Astrocyte of the spinal cord (primary cell): ENCODE measurements around the gene CACNB2.

ENCODE experiments used
- DNase-seq: peaks from one replicate; pipeline ENCODE4 v3.0.0; 2011; ENCODE audit warnings: low read depth, low spot score
- H3K4me3 ChIP-seq: 2 replicates; pipeline ENCODE4 v1.5.1; 2011; ENCODE audit warnings: low read depth, mild to moderate bottlenecking, low read length, moderate library complexity
- in situ Hi-C: cut with HindIII; loops from 2 replicates; pipeline ENCODE4 v1.10.0; 2017; ENCODE audit warnings: low sequenced_read_pairs
- TF ChIP-seq, protein P1 (sequence below): IDR thresholded peaks from 2 replicates; pipeline ENCODE4 v1.5.1; 2012; ENCODE audit warnings: low read depth, mild to moderate bottlenecking, low read length, inconsistent platforms

Gene CACNB2

DNA sequence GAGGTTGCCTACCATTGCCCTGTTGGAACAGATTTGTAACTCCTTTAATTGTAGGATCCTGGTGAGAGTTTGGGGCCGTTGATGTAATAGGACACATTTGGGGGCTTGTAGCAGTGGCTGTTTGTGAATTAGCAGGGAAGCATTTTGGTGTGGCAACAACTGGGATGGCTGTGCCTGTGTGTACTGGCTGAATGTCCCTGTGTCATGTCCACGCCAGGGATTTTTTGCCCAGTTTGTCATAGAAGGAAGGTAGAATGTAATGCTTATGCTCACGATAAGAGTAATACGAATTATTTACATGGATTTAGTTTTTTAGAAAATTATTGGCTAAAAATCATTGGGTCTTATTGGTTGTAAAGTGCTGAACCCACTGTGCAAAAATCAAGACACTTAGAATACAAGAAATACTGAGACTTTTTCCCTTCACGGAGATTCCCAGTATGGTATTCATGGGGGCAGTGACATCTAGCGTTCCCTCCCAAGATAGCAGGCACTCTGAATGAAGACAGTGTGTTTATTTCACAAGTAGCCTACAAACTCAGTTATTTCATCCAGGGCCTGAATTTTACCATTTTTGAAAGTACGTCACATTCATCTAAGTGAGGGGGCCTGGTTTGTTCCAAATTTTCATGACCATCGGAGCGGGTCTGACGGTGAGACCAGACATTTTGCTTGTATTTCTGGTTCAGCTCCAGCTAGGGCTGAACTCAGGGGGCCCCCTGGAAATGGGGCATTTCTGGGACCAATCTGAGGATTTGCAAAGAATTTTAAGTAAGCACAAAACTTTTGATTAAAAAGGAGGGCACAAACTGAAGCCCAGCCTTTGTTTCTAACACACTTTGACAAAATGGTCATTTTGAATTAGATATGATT is 74.7 kb downstream of the CACNB2 start:
- H3K4me3 ChIP-seq = no peak overlapping the region
- TF ChIP-seq, protein P1, sequence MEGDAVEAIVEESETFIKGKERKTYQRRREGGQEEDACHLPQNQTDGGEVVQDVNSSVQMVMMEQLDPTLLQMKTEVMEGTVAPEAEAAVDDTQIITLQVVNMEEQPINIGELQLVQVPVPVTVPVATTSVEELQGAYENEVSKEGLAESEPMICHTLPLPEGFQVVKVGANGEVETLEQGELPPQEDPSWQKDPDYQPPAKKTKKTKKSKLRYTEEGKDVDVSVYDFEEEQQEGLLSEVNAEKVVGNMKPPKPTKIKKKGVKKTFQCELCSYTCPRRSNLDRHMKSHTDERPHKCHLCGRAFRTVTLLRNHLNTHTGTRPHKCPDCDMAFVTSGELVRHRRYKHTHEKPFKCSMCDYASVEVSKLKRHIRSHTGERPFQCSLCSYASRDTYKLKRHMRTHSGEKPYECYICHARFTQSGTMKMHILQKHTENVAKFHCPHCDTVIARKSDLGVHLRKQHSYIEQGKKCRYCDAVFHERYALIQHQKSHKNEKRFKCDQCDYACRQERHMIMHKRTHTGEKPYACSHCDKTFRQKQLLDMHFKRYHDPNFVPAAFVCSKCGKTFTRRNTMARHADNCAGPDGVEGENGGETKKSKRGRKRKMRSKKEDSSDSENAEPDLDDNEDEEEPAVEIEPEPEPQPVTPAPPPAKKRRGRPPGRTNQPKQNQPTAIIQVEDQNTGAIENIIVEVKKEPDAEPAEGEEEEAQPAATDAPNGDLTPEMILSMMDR = peak; percentile 87
- in situ Hi-C loops = no loop called here
- peak; percentile 69 for DNase-seq

DNA sequence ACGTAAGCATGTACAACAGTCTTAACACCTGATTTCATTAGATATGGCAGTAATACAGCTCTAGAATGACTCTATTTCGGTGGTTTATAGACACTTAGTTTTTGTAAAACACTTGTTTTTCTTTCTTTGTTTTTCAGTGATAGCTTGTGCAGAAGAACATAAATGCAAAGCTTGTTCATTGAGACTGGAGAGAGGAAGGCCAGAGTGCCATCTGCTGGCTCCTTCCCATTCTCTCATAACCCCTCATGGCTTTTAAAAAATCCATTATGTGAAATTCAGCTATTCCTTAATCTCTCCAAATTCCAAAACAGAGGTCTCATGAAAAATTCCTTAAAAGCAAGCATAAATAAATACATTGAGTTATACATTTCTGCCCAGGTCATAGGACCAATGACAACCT is 76.3 kb downstream of the CACNB2 start:
- in situ Hi-C loops = no loop called here
- TF ChIP-seq, protein P1 = peak; percentile 71
- DNase-seq = peak; percentile 49
- H3K4me3 ChIP-seq = no peak overlapping the region

DNA sequence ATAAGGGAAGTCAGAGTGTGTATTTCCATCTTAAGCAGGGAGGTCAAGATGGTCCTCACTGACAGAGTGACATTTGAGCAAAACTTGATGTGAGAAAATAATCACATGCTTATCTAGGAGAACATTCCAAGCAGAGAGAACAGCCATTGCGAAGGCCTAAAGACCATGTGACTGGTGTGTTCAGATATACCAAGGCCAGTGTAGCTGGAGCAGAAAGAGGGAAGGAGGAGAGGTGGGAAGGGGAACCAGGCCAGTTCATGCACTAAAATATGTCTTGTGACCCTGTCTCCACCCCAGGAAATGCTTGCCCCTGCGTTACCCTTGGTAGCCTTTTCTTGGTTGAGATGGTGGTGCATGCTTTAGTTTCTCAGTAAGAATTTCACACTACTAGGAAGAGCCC is 77.4 kb downstream of the CACNB2 start:
- TF ChIP-seq, protein P1 = no peak
- in situ Hi-C loops = no loop called here
- H3K4me3 ChIP-seq = no peak overlapping the region
- DNase-seq = no peak

DNA sequence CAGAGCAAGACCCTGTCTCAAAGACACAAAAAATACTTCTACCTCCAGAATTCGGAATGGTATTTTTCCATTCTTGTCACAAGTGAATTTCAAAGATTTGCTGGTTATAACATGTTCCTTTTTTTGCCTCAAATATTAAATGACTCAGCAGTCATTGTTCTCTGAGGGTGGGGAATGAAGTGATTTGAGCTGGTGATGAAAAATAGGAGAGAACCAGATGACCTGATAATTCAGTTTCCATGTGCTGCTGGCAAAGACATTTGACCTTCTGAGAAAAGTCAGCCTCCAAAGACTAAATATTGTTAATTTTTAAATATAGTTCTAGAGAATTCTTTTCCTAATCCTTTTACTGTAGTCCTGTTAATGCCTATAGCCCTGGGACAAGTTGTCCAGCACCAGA is 78.9 kb downstream of the CACNB2 start:
- in situ Hi-C loops = no loop called here
- DNase-seq = no peak

DNA sequence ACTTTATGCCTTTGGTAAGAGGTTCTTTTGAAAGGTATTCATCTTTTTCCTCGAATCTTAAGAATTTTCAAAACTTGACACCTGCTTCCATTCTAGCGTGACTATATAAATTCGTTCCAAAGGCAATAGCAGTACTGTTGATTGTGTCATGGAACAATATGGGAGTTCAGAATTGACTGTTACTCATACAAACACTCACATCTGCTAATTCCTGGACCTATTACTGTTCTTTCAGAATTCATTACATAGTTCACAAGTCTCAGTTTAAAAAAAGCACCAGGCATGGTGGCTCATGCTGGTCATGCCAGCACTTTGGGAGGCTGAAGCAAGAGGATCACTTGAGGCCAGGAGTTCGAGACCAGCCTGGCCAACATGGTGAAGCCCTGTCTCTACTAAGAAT is 80.9 kb downstream of the CACNB2 start:
- TF ChIP-seq, protein P1 = no peak
- H3K4me3 ChIP-seq = no peak overlapping the region
- no peak for DNase-seq
- in situ Hi-C loops = no loop called here

More for the DNA sequence above, 78.9 kb downstream of the CACNB2 start:
- H3K4me3 ChIP-seq = no peak overlapping the region
- TF ChIP-seq, protein P1 = no peak

DNA sequence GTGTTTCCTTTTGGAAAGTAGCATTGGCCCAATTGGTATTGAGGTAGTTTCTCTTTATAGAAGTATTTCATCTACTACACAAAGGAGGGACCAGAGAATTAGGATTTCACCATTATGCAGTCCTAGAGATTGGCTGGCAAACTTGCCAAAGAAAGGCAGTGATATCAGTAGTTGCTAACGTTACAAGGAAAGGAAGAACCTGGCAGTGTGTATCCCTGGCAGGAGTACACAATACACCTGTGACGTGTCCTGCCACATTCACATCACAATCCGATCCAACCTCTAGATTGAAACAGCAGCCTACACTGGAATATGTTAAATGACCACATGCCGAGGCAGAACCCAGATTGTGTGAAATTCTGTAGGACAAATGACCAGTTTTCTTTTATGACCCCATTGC is 81.7 kb downstream of the CACNB2 start:
- TF ChIP-seq, protein P1 = no peak
- H3K4me3 ChIP-seq = no peak overlapping the region
- DNase-seq = no peak
- in situ Hi-C loops = no loop called here
